CD4-positive, alpha-beta T cell treated with Interferon alpha-2 for 1 hour (primary cell): ENCODE measurements around the gene PGRMC2.
A peak's percentile ranks its signal among the peaks of the same experiment; 100 is the strongest.
"Not testable (repeated sequence)": the region's sequence is repeated elsewhere in the genome, so short reads cannot be mapped to it uniquely, and the experiment has no call there.

ENCODE experiments used
- DNase-seq, 2 donors: peaks; one replicate each; pipeline ENCODE4 v3.0.0-alpha.2; 2020 to 2022

PGRMC2 gene

GRCh38 chr4:128298146-128298758 lies 10.6 kb upstream of the PGRMC2 start:
- no peak for DNase-seq

GRCh38 chr4:128295255-128295654 lies 7.6 kb upstream of the PGRMC2 start:
- DNase-seq, result no peak

- DNase-seq, result no peak
Measured at GRCh38 chr4:128294464-128294863, 6.9 kb upstream of the PGRMC2 start.

GRCh38 chr4:128292349-128292748 lies 4.7 kb upstream of the PGRMC2 start:
- DNase-seq, result no peak

- DNase-seq, result no peak
Measured at GRCh38 chr4:128291096-128291495, 3.5 kb upstream of the PGRMC2 start.

- no peak for DNase-seq
Measured at GRCh38 chr4:128290526-128290925, 2.9 kb upstream of the PGRMC2 start.

GRCh38 chr4:128289523-128290158 lies 2.0 kb upstream of the PGRMC2 start:
- DNase-seq, result no peak

- peak; percentile 28 to 46 for DNase-seq
Measured at GRCh38 chr4:128288689-128289106, 1.1 kb upstream of the PGRMC2 start.

- peak; percentile 99 for DNase-seq
Measured at GRCh38 chr4:128287871-128288688, 467 bp upstream of the PGRMC2 start.

- DNase-seq, result peak; percentile 22 to 56
Measured at GRCh38 chr4:128286474-128287058, 1.0 kb downstream of the PGRMC2 start.

GRCh38 chr4:128285085-128285997 lies 2.3 kb downstream of the PGRMC2 start:
- DNase-seq, result no peak

GRCh38 chr4:128284317-128284716 lies 3.3 kb downstream of the PGRMC2 start:
- no peak for DNase-seq

GRCh38 chr4:128283071-128283470 lies 4.5 kb downstream of the PGRMC2 start:
- DNase-seq, result no peak

- DNase-seq, result no peak
Measured at GRCh38 chr4:128282516-128282915, 5.1 kb downstream of the PGRMC2 start.

- DNase-seq, result no peak
Measured at GRCh38 chr4:128281354-128281753, 6.3 kb downstream of the PGRMC2 start.

- DNase-seq, result no peak
Measured at GRCh38 chr4:128279624-128280225, 7.9 kb downstream of the PGRMC2 start.

GRCh38 chr4:128277856-128278255 lies 9.8 kb downstream of the PGRMC2 start:
- no peak for DNase-seq

GRCh38 chr4:128275346-128275745 lies 12.3 kb downstream of the PGRMC2 start:
- no peak for DNase-seq

- no peak for DNase-seq
Measured at GRCh38 chr4:128271551-128271950, 16.1 kb downstream of the PGRMC2 start.

GRCh38 chr4:128268970-128269369 lies 18.6 kb downstream of the PGRMC2 start:
- no peak for DNase-seq

GRCh38 chr4:128267745-128268144 lies 19.9 kb downstream of the PGRMC2 start:
- no peak for DNase-seq

- not testable (repeated sequence) for DNase-seq
Measured at GRCh38 chr4:128267171-128267570, 20.4 kb downstream of the PGRMC2 start.
